Measurements from ENCODE around the gene TNP1.

DNA sequence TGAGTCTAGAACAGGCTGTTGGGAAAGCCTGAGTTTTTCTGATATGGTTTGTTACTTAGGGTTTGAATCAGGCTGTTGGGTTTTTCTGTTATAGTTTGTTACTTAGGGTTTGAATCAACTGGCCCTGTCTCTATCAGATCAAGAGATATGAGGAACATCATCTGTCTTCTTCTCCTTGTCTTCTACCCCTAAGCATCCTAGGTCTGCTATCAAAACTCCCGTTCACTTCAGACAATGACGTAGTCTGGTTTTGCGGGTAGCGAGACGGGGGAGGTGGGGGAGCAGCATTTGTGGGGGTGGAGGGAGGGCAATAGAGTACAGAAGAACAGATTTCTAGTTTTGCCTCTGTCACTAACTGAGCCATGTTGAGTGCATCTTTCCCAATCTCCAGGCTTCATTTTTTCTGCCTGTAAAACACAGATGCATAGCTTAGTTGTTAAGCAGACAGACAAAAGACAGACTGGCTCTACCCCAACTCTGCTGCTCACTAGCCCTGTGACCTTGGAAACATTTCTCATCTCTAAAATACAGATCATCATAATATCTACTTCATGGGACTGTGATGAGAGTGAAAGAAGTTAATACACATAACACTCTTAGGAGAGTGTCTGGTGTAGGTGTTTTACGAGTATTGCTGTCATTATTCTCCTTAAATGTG, 9.1 kb downstream of the TNP1 start:
- no peak for TF ChIP-seq POLR2A (IDR thresholded peaks at IDR 0.05)
- TF ChIP-seq, protein P1, sequence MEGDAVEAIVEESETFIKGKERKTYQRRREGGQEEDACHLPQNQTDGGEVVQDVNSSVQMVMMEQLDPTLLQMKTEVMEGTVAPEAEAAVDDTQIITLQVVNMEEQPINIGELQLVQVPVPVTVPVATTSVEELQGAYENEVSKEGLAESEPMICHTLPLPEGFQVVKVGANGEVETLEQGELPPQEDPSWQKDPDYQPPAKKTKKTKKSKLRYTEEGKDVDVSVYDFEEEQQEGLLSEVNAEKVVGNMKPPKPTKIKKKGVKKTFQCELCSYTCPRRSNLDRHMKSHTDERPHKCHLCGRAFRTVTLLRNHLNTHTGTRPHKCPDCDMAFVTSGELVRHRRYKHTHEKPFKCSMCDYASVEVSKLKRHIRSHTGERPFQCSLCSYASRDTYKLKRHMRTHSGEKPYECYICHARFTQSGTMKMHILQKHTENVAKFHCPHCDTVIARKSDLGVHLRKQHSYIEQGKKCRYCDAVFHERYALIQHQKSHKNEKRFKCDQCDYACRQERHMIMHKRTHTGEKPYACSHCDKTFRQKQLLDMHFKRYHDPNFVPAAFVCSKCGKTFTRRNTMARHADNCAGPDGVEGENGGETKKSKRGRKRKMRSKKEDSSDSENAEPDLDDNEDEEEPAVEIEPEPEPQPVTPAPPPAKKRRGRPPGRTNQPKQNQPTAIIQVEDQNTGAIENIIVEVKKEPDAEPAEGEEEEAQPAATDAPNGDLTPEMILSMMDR (IDR thresholded peaks at IDR 0.05): no peak

Measured in suprapubic skin (tissue), 3 donors.